NCI-H2196 (cell line): ENCODE measurements around the gene CDH13.

Experiments
- DNase-seq: peaks from one replicate; lab custom pipeline; 2025; ENCODE audit not compliant: unreplicated experiment; lab: John Stamatoyannopoulos, UW

CDH13 gene

GRCh38 chr16:83315271-83315670 lies 688.5 kb downstream of the CDH13 start:
- DNase-seq: no peak

DNA sequence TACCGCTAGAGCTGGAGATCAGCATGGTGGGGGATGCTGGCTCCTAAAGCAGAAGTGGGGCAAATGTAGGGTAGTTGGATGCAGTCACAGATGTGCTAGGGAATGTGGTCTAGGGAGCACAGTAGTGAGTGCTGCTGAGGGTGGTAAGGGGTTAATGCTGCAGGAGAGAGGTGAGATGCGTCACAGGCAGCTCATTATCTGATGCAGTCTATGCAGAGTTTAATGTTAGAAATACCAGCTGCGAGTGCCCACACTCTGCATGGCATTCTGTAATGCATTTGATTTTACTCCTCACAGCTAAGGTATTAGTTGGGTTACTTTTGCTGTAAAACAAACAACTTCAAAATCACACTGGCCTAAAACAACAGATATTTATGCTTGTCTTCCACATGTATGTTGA lies 689.7 kb downstream of the CDH13 start:
- no peak for DNase-seq

DNA sequence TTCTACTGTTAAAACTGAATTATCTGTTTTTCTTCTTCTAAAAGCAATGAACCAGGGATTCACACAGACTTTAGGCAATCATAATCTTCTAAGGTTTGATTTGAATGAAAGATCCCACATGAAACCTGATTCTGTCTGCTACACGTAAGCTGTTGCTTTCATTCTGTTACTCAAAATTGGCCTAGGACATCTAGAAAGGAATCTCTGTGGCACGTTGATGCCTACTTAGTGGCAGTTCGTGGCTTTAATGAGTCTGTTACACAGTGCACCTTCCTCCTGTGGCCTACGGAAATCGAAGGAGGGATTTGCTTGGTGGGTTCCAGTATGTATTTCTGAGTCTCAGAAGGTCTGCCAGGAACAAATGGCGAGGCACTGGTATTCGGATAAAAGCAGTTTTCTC lies 691.6 kb downstream of the CDH13 start:
- no peak for DNase-seq

DNA sequence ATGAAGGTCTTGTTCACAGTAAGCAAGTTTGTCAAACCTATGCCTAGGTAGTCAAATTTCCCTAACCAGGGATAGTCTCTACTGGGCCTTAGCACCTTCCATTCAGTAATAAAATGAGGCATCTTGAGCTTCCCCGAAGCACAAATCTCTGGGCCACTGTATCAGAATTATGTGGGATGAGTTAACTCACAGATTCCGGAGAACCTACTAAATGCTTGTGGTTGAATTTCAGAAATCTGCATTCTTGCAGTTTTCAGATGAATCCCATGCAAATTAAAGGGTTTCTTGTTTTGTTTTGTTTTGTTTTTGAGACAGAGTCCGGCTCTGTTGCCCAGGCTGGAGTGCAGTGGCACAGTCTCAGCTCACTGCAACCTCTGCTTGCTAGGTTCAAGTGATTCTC lies 702.2 kb downstream of the CDH13 start:
- DNase-seq: no peak

DNA sequence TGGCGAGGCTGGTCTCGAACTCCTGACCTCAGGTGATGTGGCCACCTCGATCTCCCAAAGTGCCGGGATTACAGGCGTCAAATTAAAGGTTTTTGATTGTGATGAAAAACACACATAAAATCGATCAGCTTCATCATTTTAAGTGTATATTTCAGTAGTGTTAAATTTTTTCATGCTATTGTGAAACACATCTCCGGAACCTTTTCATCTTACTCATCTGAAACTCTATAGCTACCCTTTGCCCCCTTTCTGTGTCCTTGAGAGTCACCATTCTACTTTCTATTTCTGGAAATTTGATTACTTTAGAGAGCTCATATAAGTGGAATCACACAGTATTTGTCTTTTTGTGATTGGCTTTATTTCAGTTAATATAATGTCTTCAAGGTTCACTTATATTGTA lies 702.7 kb downstream of the CDH13 start:
- no peak for DNase-seq

GRCh38 chr16:83330251-83330650 lies 703.5 kb downstream of the CDH13 start:
- DNase-seq: no peak

DNA sequence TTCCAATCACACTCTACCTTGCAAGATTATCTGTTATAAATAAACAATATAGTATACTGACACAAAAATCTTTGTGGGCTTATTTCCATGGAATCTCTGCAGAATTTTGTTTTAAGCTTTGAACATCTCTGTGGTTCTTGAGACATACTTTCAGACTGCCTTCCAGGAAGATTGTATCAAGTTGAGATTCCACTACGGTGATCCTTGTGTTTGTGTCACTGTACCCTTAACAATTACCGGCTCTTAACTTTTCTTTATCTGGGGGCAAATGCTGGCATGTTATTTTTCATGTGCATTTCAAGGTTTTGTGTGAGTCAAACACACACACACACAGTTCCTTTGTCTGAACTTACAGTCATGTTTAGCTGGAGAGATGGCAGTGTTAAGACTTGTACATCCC lies 708.3 kb downstream of the CDH13 start:
- DNase-seq: no peak

DNA sequence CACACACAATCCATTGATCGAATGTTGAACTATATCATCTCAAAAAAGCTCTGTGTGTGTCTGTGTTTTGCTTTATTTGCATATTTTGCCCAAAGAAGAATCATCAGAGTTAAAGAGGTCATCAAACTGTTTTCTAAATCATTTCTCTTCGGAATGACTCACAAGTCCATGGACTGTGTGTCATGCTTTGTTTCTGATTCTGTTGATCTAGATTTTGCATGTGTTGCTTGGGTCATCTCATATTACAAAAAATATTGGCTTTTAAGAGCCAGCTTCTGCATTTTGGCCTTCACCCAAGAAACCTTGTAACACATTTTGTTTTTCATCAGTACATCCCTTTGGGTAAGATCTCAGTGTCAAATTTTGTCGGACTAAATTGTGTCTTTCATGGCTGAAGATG lies 709.8 kb downstream of the CDH13 start:
- peak; percentile 5 for DNase-seq

- no peak for DNase-seq
Measured at GRCh38 chr16:83338138-83338537, 711.4 kb downstream of the CDH13 start.

DNA sequence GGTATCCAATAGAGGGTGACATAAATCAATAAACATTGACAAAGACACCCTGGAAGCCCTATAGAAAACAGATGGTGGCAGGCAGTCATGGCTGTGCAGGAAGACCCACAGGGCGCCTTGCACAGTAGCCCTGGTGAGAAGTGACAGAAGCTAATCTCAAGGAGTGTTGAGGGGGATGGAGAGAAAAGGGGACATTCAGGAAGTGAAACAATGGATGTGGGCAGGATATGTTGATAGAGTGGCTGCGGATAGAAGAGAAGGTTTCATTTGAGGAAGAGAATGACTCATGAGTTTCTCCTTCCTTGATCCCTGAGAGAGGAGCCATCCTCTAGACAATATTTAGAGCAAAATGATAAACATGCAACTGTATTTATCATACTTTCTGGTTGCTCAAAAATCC lies 712.2 kb downstream of the CDH13 start:
- DNase-seq: no peak

DNA sequence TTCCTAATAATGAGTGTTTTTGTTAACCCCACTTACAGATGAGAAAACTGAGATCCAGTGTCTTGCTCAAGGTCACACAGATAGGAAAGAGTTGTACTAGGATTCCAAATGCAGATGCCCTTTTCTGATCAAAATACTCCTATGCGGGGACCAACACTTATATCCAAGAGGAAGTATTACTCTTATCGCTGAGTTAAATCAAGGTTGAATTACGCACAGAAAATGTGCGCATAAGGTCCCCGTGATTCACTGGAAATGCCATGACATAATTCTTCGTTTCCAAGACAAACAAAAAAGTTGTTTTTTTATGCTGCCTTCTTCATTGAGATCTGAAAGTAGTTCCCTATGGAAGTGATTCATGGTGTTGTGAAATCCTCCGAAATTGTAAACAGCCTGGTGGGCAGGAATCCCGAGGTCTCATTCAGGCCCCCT lies 717.2 kb downstream of the CDH13 start:
- DNase-seq: no peak

GRCh38 chr16:83345846-83346640 lies 719.3 kb downstream of the CDH13 start:
- DNase-seq: no peak

DNA sequence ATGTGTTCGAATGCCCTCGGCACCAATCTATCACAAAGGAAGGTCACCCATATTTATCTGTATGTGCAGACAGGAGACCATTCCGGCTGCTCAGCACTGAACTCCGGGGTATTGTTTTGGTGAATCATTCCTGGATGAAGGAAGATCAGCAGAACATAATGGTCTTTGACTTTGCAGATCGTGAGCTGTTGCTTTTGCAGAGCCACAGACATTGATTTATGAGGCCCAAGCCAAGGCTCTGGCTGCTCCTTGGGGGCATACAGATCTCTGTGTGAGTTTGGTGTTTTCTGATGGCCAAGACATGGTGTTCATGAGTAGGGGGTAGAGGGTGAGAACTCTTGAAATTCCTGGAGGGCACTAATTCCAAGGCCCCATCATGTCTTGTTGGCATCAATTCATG lies 722.2 kb downstream of the CDH13 start:
- DNase-seq: no peak

DNA sequence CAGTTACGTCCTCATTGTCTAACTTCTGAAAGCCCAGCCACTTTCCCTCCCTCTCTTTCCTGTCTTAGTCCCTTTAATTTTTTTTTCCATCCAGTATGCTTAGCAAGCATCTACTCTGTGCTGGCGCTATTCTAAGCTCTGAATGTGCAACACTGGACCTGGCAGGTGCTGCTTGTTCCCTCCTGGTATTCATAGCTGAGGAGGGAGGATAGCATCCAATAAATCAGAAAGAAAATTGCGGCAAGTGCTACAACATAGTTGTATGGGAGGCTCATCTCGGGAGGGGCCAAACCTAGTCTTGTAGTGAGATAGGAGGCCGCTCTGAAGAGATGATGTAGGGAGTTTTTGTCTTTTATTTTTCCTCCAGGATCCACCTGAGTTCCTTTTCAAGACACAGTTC lies 723.7 kb downstream of the CDH13 start:
- no peak for DNase-seq

GRCh38 chr16:83351846-83352245 lies 725.1 kb downstream of the CDH13 start:
- DNase-seq: no peak

GRCh38 chr16:83353241-83353640 lies 726.5 kb downstream of the CDH13 start:
- DNase-seq: no peak

GRCh38 chr16:83354015-83354414 lies 727.2 kb downstream of the CDH13 start:
- no peak for DNase-seq

- DNase-seq: no peak
Measured at GRCh38 chr16:83355570-83356218, 728.9 kb downstream of the CDH13 start.

DNA sequence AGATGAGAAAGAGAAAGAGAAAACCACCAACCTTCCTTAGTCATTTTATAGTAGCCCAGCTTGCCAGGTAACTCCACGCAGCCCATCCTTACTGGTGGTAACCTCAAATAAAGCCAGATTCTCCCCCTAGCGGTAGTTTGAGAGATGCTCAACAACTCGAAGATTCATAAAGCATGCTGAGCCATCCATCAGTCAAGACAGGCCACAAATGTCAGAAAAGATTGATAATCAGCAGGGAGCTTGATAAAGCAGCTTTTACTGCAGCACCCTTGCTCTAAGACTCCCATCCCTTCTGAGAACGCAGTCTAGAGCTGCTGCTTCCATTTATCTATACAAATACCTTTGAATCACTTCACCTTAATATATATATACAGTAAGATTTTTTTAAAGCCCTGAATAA lies 729.5 kb downstream of the CDH13 start:
- peak; percentile 53 for DNase-seq

- DNase-seq: no peak
Measured at GRCh38 chr16:83356986-83357385, 730.2 kb downstream of the CDH13 start.

- DNase-seq: no peak
Measured at GRCh38 chr16:83363521-83363920, 736.8 kb downstream of the CDH13 start.

- DNase-seq: no peak
Measured at GRCh38 chr16:83365166-83365565, 738.4 kb downstream of the CDH13 start.

DNA sequence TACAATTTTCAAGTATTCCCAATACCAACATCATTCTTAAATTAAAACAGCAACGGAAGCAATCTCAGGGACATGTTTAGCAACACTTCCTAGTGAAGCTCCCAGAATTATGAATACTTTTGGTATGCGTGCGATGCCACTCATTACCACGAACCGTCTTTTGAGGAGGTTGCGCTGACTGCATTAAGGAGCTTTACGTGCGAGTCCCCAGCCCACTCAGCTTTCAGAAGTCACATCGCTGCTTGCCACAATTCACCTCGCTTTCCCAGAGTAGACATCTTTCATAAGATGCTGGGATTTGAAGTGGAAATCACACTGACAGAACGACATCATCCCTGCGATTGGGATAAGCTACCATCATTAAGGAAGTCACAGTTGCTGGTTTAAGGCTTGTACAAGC lies 739.5 kb downstream of the CDH13 start:
- DNase-seq: no peak
